PC-9 (cell line): ENCODE measurements around the gene MEAK7.

Experiments used
- CTCF ChIP-seq: fragments of 200-600 bp; sonication (generic); conservative IDR thresholded peaks from 2 replicates; pipeline ENCODE4 v1.6.1; 2017; ENCODE audit warnings: mixed run types, antibody characterized with exemption, mild to moderate bottlenecking, moderate library complexity
- EZH2 ChIP-seq: fragments of 200-600 bp; sonication (generic); IDR thresholded peaks from 2 replicates; pipeline ENCODE4 v1.8.0; 2017; ENCODE audit warnings: antibody characterized with exemption, low read depth

- TF ChIP-seq CTCF (no peak), EZH2 (no peak)
These were observed 32.5 kb downstream of the MEAK7 start for GRCh38 chr16:84471966-84472365.
